Measurements from ENCODE around the gene LHX4.
A peak's percentile ranks its signal among the peaks of the same experiment; 100 is the strongest.

The LHX4 gene

GRCh38 chr1:180228648-180229482 lies 1.2 kb upstream of the LHX4 start:
- peak in 1 of 2 donors; percentile 26 for DNase-seq

- DNase-seq: no peak
Measured at GRCh38 chr1:180230416-180230790, 339 bp downstream of the LHX4 start.

DNA sequence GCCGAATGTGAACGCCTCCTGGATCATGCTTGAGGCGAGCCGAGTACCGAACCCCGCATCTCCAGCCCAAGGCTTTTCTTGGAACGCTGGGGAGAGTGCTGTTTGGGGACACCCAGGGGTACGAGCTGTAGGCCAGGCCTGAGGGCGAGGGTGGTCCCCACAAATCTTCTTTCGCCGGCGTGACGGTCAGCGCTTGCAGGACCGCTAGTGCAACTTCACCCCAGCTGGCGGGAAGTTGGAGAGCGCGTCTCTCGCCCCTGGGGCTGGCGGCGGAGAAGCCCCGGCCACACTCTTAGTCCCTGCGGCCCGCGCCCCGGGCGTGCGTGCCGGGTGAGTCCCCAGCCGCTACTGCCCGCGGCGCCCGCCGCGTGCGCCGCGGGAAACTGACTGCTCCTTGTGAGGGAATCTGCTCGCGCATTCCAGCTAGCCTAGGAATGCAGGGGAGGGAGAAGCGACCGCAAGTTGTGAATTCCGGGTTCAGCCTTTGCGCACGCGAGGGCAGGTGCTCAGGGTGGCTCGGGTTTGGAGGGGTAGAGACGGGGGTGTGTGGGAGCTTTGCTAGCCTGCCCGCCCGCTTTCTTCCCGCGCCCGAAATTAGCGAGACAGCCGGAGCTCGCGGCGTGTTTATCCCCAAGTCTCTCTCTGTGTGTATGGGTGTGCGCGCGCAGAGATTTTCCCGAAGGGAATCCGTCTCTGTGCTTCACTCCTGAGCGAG lies 884 bp downstream of the LHX4 start:
- peak in 1 of 2 donors; percentile 25 for DNase-seq

- DNase-seq: peak in 1 of 2 donors; percentile 38
Measured at GRCh38 chr1:180231506-180231921, 1.4 kb downstream of the LHX4 start.

- DNase-seq: no peak
Measured at GRCh38 chr1:180231936-180232335, 1.9 kb downstream of the LHX4 start.

- DNase-seq: no peak
Measured at GRCh38 chr1:180232521-180233043, 2.5 kb downstream of the LHX4 start.

DNA sequence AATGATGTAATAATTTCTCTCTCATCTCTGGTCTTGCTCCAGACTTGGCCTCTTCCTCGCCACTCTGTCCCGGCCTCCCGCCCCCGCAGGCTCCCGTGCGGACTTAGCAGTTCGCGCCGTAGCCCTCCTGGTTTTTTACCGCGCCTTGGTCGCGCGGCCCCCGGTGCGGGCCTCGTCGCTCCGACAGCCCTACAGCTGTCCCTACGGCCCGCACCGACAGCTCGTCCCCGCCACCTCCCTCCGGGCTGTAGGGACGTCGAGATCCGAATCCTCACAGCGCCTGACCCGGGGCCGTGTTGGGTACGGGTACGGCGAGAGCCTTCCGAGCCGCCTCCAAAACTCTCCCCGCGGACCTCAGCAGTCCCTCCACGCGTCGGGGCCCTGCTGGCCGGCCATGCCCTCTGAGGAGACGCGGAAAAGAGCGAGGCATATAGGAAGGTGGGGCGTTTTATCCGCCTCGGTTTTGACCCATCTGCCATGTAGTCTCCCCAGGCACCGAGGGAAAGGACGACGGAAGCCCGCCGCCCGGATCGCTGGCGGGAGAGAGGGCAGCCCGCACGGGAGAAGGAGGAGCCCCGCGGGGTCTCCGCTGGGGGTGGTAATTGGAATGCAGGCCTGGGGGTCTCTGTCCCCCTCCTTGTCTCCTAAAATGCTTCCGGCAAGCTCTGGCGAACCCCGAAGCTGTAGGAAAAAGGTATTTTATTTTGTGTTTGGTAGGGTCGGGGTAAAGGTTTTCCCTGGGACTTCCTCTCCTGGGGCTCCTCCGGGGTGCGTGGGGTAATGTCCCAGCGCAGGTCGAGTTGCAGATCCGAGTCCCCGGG lies 3.3 kb downstream of the LHX4 start:
- DNase-seq: peak in 1 of 2 donors; percentile 14

- peak in 1 of 2 donors; percentile 20 for DNase-seq
Measured at GRCh38 chr1:180234369-180235076, 4.5 kb downstream of the LHX4 start.

GRCh38 chr1:180235077-180235501 lies 5.0 kb downstream of the LHX4 start:
- no peak for DNase-seq

GRCh38 chr1:180235502-180236239 lies 5.6 kb downstream of the LHX4 start:
- no peak for DNase-seq

DNA sequence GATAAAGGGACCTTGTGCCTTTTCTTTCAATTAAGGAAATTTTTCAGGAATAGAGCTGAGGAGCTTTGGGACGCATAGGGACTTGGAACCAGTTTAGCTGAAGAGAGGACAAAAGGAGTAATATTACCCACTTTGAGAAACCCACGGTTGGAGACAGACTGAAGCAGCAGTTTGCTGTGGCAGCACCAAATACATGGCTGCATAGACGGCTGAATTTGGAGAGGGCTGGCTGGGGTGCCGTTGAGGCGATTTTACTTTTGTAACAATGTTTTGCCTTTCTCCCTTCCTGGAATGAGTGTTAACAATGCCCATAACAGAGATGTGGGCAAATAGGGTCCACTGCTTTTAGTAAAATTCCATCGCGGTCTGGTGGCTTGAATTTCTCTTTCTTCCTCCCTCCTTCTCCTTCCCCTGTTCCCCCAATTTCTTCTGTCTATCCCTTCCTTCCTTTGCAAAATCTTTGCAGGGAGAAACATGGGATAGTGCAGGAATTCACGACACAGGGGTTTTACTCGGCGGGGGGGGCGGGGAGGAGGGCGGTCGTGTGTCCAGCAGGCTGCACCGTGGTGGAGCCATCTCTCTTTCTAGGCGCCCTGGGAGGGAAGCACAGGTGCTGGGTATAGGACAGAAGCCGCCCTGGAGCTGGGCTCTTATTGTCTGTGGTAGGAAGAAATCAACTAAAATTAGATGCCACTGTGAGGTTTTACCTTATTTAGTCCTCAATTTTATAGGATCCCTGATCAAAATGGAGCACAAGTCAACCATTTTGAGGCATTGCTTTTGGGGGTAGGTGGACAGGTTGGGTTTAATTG lies 6.8 kb downstream of the LHX4 start:
- no peak for DNase-seq

- DNase-seq: no peak
Measured at GRCh38 chr1:180237869-180238476, 7.9 kb downstream of the LHX4 start.

- no peak for DNase-seq
Measured at GRCh38 chr1:180238675-180239074, 8.6 kb downstream of the LHX4 start.

GRCh38 chr1:180239145-180240096 lies 9.4 kb downstream of the LHX4 start:
- no peak for DNase-seq

DNA sequence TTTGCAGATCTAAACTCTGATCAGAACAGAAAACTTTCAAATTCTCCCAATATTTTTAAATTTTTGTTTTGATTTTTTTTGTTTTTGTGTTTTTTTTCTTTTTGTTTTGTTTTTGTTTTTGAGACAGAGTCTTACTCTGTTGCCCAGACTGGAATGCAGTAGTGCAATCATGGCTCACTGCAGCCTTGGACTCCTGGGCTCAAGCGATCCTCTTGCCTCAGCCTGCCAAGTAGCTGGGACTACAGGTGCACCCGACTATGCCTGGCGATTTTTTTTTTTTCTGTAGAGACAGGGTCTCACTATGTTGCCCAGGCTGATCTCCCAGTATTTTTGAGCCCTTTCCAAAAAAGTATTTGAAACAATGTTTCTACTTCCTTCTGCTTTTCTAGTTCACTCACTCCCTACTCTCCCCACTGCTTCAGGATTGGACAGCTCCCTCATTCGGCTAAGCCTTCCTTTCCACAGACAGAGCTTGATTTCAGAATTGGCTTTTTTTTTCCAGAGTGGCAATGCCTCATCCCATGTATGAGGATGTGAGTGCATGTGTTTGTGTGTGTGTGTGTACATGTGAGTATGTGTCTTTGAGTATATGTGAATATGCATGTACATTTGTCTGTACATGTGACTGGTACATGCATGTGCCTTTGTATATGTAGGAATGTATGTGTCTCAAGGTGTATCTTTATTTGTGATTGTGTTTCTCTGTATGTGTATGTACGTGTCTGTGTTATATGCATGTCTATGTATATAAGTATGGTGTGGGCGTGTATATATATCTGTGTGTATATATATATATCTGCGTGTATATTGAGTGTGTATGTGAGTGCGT lies 11.9 kb downstream of the LHX4 start:
- DNase-seq: no peak

- DNase-seq: no peak
Measured at GRCh38 chr1:180243517-180244221, 13.6 kb downstream of the LHX4 start.

DNA sequence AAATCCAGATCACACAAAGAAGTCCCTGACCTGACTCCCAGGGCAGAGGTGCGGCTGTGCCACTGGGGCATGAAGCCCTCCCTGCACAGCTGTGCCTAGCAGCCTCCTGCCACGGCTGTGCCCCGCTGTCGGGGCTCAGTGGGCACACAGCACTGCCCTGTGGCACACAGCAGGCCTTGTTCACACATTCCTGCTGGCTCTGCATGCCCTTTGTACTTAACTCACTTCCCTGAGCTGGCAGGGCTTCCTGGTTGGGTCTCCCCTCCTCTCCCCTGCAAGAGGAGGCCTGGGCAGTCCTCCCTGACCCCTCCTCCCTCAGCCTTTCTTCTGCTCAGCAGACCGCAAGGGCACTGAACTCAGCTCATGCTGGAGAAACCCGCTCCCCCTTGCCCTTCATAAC lies 14.8 kb downstream of the LHX4 start:
- no peak for DNase-seq

Measured in stimulated activated CD4-positive, alpha-beta T cell treated with anti-CD3 and anti-CD28 coated beads, Interleukin-2, amount 100 ng/mL, for 24 hours (primary cell).